SKM-1 (cell line): Measurements from ENCODE around the gene SLC16A8.
A peak's percentile ranks its signal among the peaks of the same experiment; 100 is the strongest.

ENCODE experiments used
- DNase-seq: peaks from one replicate; lab custom pipeline; 2025; ENCODE audit not compliant: unreplicated experiment; lab: John Stamatoyannopoulos, UW

The SLC16A8 gene

GRCh38 chr22:38073150-38074130 lies 10.5 kb downstream of the SLC16A8 start:
- no peak for DNase-seq

DNA sequence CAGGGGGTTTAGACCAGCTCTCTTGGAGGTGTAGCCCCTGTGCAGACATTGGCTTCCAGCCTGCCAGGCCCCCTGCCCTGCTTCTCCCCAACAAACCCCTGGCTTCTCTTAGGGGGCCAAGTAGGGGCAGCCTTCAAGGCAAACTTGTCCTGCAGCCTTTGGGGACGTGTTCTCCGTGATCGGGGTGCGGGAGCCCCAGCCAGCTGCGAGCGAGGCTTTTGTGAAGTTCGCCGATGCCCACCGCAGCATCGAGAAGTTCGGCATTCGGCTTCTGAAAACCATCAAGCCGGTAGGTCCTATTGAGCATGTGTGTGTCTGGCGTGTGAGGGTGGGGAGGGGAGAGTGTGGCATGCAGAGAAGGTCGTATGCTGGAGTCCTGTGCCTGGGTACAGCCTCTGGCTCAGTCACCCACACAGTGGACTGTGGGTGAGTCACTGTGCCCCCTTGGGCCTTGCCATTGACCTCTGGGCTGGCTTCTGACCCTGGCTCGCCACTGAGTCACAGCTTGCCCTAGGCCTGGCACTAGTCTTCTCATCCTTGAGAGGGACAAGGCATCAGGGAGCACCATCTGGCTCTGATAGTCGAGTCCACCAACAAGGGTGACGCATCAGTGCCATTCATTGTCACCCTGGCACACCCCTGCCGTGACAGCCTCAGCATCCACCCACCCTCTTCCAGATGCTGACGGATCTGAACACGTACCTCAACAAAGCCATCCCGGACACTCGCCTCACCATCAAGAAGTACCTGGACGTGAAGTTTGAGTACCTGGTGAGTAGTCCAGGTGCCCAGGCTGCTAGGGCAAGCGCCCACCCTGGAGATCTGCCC lies 11.4 kb downstream of the SLC16A8 start:
- no peak for DNase-seq

DNA sequence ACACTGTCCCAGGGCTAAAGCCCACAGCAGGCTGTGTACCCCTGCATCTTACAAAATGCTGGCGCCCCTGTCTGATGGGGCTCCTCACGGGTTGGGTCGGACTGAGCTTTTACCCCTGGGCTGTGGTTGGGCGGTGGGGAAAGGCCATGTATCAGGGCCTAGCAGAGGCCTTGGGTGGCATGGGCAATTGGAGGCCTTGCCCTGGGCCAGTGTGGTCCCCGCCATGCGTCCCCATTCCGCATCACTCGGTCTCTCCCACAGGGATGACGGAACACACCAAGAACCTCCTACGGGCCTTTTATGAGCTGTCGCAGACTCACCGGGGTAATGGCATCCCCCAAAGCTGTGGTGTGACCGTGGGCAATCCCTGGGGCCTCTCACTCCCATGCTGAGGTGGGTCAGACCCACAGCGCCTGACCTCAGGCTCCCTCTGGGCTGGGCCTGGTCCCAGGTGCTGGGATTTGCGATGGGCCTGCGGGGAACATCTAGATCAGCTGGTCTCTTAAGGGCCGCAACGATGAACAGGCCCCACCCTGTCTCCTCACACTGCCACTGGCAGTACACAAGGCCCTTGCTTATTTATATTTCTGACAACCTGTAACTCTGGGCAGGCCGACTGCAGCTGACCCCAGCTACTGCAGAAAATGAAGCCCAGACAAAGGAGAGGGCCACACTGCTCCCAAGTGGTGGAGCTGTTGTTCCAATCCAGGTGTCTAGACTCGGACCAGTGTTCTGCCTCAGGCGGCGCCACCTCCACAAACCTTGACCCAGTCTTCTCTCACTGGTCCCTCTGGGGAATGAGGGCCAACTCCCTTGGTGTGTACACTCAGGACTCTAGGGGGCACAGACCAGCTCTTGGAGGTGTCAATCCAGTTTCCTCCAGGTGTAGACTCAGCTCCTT lies 12.3 kb downstream of the SLC16A8 start:
- no peak for DNase-seq

- DNase-seq = no peak
These were observed 13.6 kb downstream of the SLC16A8 start for GRCh38 chr22:38070250-38070921.

DNA sequence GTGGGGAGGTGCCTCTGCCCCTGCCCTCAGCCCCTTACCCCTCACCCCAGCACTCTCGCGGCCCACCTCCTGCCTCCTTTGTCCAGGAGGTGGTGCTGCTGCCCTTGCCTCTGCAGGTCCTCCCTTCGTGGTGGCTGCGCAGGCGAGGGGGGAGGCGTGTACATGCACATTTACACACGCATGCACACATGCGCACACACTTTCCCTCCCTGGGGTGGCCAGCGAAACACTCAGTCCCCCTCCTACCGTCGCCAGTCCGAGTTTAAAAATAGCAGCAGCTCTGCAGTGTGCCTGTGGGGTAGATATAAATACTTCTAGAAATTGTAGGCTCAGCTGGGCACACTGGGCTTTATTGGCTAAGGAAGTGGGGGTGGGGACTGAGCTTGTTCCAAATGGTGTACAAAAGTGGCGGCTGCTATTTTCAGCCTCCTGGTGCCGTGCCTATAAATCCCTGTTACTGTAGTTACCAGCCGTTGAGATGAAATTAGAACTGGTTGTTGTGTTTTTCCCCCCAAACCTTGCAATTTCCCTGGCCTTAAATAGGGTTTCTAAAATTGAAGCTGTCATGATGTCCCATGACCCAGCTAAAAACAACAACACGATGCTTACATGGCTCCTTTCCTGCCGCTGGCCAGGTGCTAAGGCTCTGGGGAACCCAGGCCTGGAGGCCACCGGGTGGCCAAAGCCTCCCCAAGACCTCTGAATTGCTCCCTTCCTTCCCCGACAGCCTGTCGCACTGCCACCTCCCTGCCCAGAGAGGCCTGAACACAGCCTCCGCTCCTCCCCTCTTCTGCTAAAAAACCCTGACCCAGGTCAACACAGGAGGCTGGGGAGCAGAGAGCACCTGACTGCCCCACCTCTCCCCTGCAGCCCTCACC lies 14.4 kb downstream of the SLC16A8 start:
- DNase-seq = no peak

GRCh38 chr22:38068641-38069371 lies 15.2 kb downstream of the SLC16A8 start:
- no peak for DNase-seq

- no peak for DNase-seq
These were observed 16.1 kb downstream of the SLC16A8 start for GRCh38 chr22:38067761-38068360.

- DNase-seq = no peak
These were observed 17.0 kb downstream of the SLC16A8 start for GRCh38 chr22:38067028-38067415.

DNA sequence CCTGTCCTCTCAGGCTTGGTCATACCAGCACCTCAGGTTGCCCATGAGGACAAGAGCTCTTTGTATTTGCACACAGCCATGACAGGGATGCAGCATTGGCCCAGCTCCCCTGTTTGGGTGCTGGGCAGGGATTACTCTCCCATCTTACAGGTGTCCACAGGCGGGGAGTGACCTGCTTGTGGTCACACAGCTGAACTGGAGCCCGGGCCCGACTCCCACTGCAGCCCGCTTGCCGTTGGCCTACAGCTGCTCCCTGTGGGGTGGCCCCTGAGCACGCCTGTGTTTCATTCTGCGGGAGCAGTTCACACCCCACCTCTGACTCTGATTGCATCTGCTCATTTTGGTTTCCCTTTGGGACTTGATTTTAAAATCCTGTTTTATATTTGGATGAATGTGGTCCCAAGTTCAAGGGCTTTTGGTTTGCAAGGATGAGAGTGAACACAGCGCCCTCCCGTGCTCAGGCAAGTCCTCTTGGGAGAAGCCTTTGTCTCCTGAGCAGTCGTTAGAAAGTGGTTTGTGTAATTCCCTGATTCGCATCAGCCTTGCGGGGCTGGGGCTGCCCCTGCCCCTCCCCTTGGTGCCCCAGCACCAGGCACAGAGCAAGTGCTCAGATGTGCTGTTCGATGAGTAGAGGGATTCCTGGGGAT lies 17.5 kb downstream of the SLC16A8 start:
- no peak for DNase-seq

- DNase-seq = no peak
These were observed 18.4 kb downstream of the SLC16A8 start for GRCh38 chr22:38065539-38065938.

DNA sequence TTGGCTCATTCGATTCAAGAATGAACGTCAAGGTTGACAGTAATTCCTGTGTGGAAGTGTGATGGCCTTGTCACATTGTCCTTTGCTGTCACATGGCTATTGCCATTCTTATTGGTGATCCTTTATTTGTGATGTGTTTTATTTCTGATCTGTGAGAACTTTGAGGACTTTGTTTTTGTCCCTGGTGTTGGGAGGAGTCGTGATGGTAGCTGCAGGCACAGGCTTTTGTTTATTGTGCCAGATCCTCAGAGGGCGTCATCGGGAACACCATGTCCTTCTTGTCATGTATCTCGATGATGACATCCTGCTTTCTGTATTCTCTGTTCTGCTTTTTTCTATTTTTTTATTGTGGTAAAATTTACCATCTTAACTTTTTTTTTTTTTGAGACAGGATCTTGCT lies 21.2 kb downstream of the SLC16A8 start:
- no peak for DNase-seq

DNA sequence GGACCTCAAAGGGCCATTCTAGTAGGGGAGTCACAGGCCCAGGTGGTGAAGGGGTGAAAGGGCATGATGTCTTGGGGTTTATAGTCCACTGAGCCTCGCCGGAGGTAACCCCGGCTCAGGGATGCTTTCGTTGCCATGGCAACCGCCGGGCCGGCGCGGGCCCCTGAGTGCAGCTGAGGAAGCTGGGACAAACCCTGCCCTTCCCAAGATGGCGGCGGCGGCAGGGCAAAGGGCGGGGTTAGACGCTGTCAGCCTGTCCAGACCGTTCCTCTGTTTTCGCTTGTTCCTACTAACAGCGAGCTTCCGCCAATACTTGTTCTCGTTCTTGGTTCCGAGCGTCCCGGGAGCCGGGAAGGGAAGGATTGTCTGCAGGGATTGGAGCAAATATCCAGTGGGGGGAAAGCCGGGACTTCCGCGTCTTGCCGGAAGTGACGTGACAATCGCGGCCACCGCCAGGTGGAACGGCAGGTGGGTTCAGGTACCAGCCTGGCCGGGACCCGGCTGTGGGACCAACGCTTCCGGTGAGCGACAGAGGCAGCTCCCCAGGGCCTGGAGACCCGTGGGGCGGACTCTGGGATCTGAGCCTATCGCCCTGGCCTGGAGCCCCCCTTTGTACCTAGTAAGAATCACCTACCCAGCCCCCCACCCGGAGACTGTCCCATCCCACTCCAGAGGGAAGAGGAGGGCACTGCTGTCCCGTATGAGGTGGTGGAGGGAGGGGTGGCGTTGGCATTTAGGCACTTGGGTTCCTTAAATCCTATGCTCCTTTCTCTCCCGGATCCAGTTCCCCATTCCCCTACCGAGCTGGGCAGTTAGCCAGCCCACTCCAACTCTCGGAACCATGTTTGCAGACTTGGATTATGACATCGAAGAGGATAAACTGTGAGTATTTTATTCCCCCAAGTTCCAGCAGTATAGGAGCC lies 26.8 kb downstream of the SLC16A8 start, which contains the start of gene PICK1:
Gene PICK1 (plus strand): TSS at position 436 of the 923 bp plus-strand sequence. CDS start 406 bp downstream, at position 842.
- DNase-seq = no peak

GRCh38 chr22:38051900-38052862 lies 31.8 kb downstream of the SLC16A8 start:
- DNase-seq = peak; percentile 78

DNA sequence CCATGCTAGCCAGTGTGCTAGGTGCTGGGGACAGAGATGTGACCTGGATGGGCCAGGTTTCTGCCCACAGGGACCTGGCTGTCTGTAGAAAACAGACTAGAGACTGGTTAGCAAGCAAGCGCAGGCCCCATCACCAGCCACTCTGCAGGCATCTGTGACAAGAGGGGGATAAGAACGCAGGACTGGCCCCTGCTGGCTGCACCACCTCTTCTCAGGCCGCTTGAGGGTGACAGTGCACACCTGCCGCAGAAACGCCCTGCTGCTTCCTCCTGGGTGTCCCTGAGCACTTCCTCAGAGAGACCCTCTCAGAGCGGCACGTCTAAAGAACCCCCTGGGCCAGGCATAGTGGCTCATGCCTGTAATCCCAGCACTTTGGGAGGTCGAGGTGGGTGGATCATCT lies 32.7 kb downstream of the SLC16A8 start:
- DNase-seq = no peak

GRCh38 chr22:38050720-38051119 lies 33.3 kb downstream of the SLC16A8 start:
- DNase-seq = no peak
